COLO668 (cell line): ENCODE measurements around the gene FER.
"Not testable (repeated sequence)": the region's sequence is repeated elsewhere in the genome, so short reads cannot be mapped to it uniquely, and the experiment has no call there.

Experiments
- DNase-seq: peaks from one replicate; lab custom pipeline; 2025; ENCODE audit not compliant: unreplicated experiment; lab: John Stamatoyannopoulos, UW

FER gene

GRCh38 chr5:108946008-108946407 is 198.3 kb downstream of the FER start:
- DNase-seq, result no peak

- no peak for DNase-seq
These were observed 199.5 kb downstream of the FER start for GRCh38 chr5:108947164-108947563.

GRCh38 chr5:108950276-108950675 is 202.6 kb downstream of the FER start:
- DNase-seq, result no peak

- no peak for DNase-seq
These were observed 206.2 kb downstream of the FER start for GRCh38 chr5:108953940-108954339.

GRCh38 chr5:108957333-108957732 is 209.6 kb downstream of the FER start:
- no peak for DNase-seq

- DNase-seq, result no peak
These were observed 219.2 kb downstream of the FER start for GRCh38 chr5:108966910-108967309.

GRCh38 chr5:108974594-108974993 is 226.9 kb downstream of the FER start:
- no peak for DNase-seq

- no peak for DNase-seq
These were observed 228.0 kb downstream of the FER start for GRCh38 chr5:108975697-108976096.

- DNase-seq, result no peak
These were observed 235.9 kb downstream of the FER start for GRCh38 chr5:108983461-108984092.

- DNase-seq, result no peak
These were observed 242.2 kb downstream of the FER start for GRCh38 chr5:108989761-108990392.

- not testable (repeated sequence) for DNase-seq
These were observed 244.8 kb downstream of the FER start for GRCh38 chr5:108992396-108993085.

GRCh38 chr5:108993440-108993839 is 245.7 kb downstream of the FER start:
- DNase-seq, result not testable (repeated sequence)

GRCh38 chr5:108997720-108998119 is 250.0 kb downstream of the FER start:
- no peak for DNase-seq

GRCh38 chr5:108998216-108998615 is 250.5 kb downstream of the FER start:
- DNase-seq, result no peak

GRCh38 chr5:109003928-109004327 is 256.2 kb downstream of the FER start:
- no peak for DNase-seq

- no peak for DNase-seq
These were observed 257.8 kb downstream of the FER start for GRCh38 chr5:109005297-109006009.

- DNase-seq, result no peak
These were observed 258.4 kb downstream of the FER start for GRCh38 chr5:109006129-109006528.

- no peak for DNase-seq
These were observed 268.6 kb downstream of the FER start for GRCh38 chr5:109016300-109016699.

- DNase-seq, result no peak
These were observed 274.4 kb downstream of the FER start for GRCh38 chr5:109022056-109022455.

- DNase-seq, result not testable (repeated sequence)
These were observed 278.0 kb downstream of the FER start for GRCh38 chr5:109025729-109026128.

GRCh38 chr5:109027983-109028607 is 280.4 kb downstream of the FER start:
- DNase-seq, result no peak
